Esophagus squamous epithelium (tissue), 5 donors: ENCODE results near the gene CAV3. TPM values are rescaled to one million over a fixed set of nuclear protein-coding genes. Genes with fewer than 3 reads are reported as not detected.
"Not testable (repeated sequence)": the region's sequence is repeated elsewhere in the genome, so short reads cannot be mapped to it uniquely, and the experiment has no call there.

ENCODE experiments used
- DNase-seq: peaks from one replicate; lab custom pipeline; 2025; lab: John Stamatoyannopoulos, UW
- H3K27ac ChIP-seq, 4 donors: fragments of 200-600 bp; sonication (generic); one replicate each; pipeline ENCODE4 v1.5.1; 2016 to 2019; ENCODE audit warnings: mild to moderate bottlenecking in 1 of 4
- H3K27me3 ChIP-seq, 4 donors: fragments of 200-600 bp; sonication (generic); 1 replicate in 3 of 4; 2 replicates in 1 of 4; pipeline versions ENCODE4 v1.5.1 to v1.6.0; 2017 to 2021; ENCODE audit warnings: antibody characterized with exemption in 1 of 4
- H3K36me3 ChIP-seq, 3 donors: fragments of 200-600 bp; sonication (generic); one replicate each; pipeline ENCODE4 v1.5.1; 2016 to 2019
- H3K4me1 ChIP-seq, 3 donors: fragments of 200-600 bp; sonication (generic); one replicate each; pipeline ENCODE4 v1.5.1; 2017 to 2019
- H3K4me3 ChIP-seq, 4 donors: fragments of 200-600 bp; sonication (generic); 1 replicate in 3 of 4; 2 replicates in 1 of 4; pipeline ENCODE4 v1.5.1; 2016 to 2019; ENCODE audit warnings: mild to moderate bottlenecking in 2 of 4, moderate library complexity in 1 of 4
- H3K9me3 ChIP-seq, 3 donors: fragments of 200-600 bp; sonication (generic); one replicate each; pipeline ENCODE4 v1.5.1; 2016 to 2019
- POLR2A ChIP-seq, 4 donors: fragments of 450-650 bp; IDR thresholded peaks; one replicate each; pipeline ENCODE4 v1.6.1; 2017; ENCODE audit warnings: antibody characterized with exemption in 4 of 4, mild to moderate bottlenecking in 4 of 4, moderate library complexity in 3 of 4
- WGBS, 2 donors: methylation state at CpG; one replicate each; pipeline ENCODE4 v1.1.5; 2018; 5-methylcytosine and 5-hydroxymethylcytosine counted together
- intact Hi-C: fragments of 100-400 bp; cut with DNase I; formaldehyde crosslinking; loops from one replicate; pipeline ENCODE4 v1.15.0; 2022
- total RNA-seq, 4 donors: library from RNA; depleted of rRNA; stranded (reverse); fragments of >200 nt; gene quantifications; one replicate each; pipeline ENCODE4 v1.1.0, GENCODE V29; 2016
- TF ChIP-seq, protein P1 (sequence below), 6 experiments: fragments of 450-650 bp in 4 of 6; fragments of 200-600 bp in 2 of 6; sonication (generic) in 2 of 6; IDR thresholded peaks; one replicate each; pipeline ENCODE4 v1.5.1; 2016 to 2019; ENCODE audit warnings: antibody characterized with exemption in 6 of 6, mild to moderate bottlenecking in 4 of 6, moderate library complexity in 4 of 6
- donor health status: DM: yes; HTN: yes; CAD: no.

CAV3 gene
- total RNA-seq: not detected

DNA sequence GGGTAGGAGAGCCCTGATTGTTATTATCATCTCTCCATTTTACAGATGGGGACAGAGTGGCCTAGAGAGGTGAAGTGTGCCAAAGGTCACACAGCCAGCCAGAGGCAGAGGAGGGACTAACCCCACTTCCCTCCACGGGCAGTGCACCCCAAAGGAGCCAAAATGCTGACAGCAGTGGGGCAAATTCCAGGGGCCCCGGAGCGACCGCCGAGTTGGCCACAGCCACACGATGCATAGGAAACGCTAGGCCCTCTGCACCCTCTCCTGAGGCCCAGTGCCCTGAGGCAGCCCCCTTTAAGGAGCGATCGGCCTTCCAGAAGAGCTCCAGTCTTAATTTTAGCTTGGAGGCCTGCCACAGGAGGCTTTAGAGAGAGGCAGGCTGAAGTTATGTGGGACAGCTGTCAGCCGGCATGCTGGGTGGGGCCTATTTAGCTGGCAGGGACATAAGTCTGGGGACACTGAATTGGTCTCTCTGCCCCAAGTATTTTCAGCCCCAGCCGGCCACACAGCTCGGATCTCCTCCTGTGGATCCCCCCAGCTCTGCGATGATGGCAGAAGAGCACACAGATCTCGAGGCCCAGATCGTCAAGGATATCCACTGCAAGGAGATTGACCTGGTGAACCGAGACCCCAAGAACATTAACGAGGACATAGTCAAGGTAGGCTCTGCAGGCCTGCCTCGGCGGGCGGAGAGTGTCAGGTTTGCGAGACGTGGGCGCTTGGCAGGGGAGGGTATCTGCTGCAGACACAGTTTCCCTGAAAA is at the start of gene CAV3:
CAV3 (plus strand) TSS at position 471 of the 763 bp plus-strand sequence; CDS start at position 546, 75 bp downstream.
- Histone ChIP-seq H3K27ac (no peak within 1 kb of the TSS), H3K4me3 (no peak within 1 kb of the TSS), H3K9me3 (no peaks in the 10 kb centered on the region), H3K36me3 (no peaks in the 10 kb centered on the region), H3K4me1 (peaks cover 0 to 5% (median 0%) of the 10 kb centered on the region in 3 donors), H3K27me3 (no peaks in the 10 kb centered on the region)
- 72 to 82% methylated on average over 13 to 21 of the region's 23 CpGs for WGBS, 2 donors
- intact Hi-C loops: no loop called here
- TF ChIP-seq POLR2A (IDR thresholded peaks at IDR 0.05): no peak
- TF ChIP-seq, protein P1, sequence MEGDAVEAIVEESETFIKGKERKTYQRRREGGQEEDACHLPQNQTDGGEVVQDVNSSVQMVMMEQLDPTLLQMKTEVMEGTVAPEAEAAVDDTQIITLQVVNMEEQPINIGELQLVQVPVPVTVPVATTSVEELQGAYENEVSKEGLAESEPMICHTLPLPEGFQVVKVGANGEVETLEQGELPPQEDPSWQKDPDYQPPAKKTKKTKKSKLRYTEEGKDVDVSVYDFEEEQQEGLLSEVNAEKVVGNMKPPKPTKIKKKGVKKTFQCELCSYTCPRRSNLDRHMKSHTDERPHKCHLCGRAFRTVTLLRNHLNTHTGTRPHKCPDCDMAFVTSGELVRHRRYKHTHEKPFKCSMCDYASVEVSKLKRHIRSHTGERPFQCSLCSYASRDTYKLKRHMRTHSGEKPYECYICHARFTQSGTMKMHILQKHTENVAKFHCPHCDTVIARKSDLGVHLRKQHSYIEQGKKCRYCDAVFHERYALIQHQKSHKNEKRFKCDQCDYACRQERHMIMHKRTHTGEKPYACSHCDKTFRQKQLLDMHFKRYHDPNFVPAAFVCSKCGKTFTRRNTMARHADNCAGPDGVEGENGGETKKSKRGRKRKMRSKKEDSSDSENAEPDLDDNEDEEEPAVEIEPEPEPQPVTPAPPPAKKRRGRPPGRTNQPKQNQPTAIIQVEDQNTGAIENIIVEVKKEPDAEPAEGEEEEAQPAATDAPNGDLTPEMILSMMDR (IDR thresholded peaks at IDR 0.05): no peak
- no peak for DNase-seq

DNA sequence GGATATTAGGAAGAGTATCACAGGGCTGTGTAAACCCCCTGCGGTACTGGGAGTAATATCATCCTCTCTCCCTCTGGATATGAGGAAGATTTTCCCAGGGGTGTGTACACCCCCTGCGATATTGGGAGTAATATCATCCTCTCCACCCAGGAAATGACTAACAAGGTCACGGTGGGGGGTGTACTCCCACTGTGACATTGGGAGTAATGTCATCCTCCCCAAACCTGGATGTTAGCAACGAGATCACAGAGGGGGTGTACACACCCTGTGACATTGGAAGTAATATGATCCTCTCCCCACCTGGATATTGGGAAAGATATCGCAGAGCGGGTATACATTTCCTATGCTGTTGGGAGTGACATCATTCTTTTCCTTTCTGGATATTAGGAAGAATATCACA is 48.6 kb upstream of the CAV3 start:
- H3K27ac ChIP-seq, DNase-seq, H3K36me3 ChIP-seq, H3K4me3 ChIP-seq, H3K9me3 ChIP-seq, H3K4me1 ChIP-seq, intact Hi-C loops: not testable (repeated sequence)
- 67 to 70% methylated on average over 5 to 6 of the region's 6 CpGs for WGBS, 2 donors
- peaks cover 0 to 11% (median 0%) of the 10 kb centered on the region in 4 donors for H3K27me3 ChIP-seq

DNA sequence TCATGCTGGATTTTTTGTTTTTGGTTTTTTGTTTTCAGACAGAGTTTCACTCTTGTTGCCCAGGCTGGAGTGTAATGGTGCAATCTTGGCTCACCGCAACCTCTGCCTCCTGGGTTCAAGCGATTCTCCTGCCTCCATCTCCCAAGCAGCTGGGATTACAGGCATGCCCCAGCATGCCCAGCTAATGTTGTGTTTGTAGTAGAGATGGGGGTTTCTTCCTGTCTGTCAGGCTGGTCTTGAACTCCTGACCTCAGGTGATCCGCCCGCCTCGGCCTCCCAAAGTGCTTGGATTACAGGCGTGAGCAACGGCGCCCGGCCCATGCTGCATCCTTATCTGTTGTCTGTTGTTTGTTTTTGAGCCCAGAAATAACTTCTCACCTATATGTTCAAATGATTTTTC is 42.3 kb upstream of the CAV3 start:
- intact Hi-C loops, H3K27ac ChIP-seq, H3K9me3 ChIP-seq, H3K27me3 ChIP-seq, H3K4me3 ChIP-seq, H3K4me1 ChIP-seq, DNase-seq, H3K36me3 ChIP-seq: not testable (repeated sequence)
- 76 to 77% methylated on average over 9 of the region's 9 CpGs for WGBS, 2 donors

DNA sequence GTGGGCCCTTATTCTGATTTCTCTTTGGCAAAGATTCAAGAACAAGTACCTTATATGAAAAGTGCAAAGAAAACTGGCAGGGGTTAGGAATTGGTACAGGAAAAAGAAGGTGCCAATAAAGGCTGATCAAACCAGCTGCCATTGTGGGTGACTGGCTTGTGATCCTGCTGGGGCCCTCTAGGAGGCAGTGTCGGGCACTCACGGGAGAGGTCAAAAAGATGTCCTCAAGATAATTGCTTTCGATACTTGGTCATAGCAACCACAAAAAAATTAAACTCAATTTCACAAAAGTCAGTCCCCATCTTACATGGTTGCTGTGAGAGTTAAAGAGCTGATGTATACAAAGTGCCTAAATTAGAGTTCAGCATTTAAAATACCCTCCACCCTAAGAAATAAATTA is 31.0 kb upstream of the CAV3 start:
- no peaks in the 10 kb centered on the region for H3K9me3 ChIP-seq
- H3K27ac ChIP-seq: no peak overlapping the region
- no peaks in the 10 kb centered on the region for H3K27me3 ChIP-seq
- intact Hi-C loops: no loop called here
- DNase-seq: no peak
- WGBS, 2 donors: 25 to 37% methylated on average over 3 of the region's 3 CpGs
- no peak overlapping the region for H3K4me3 ChIP-seq
- no peaks in the 10 kb centered on the region for H3K36me3 ChIP-seq
- no peak for TF ChIP-seq POLR2A (IDR thresholded peaks at IDR 0.05)
- TF ChIP-seq, protein P1 (IDR thresholded peaks at IDR 0.05): peak in 2 of 6 experiments; percentile 26 to 48
- no peaks in the 10 kb centered on the region for H3K4me1 ChIP-seq

DNA sequence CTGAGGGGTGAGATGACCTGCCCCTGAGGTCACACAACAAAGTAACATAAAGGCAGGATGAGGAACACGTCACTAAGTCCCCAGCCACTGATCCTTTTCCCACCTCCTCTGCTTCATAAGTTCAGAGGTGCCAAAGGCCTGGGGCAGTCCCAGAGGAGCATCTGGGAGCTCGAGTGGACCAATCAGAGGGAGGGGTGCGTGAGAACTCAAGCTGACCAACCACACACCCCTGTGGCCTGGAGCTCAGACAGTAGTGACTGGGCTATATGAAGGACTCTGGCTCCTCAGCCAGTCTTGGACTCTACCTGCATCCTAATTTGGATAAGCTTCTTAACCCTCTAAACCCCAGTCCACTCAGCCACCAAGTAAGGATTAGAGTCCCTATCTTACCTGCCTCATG is 28.0 kb upstream of the CAV3 start:
- 78 to 88% methylated on average over 1 of the region's 3 CpGs for WGBS, 2 donors
- no peaks in the 10 kb centered on the region for H3K4me1 ChIP-seq
- H3K36me3 ChIP-seq: no peaks in the 10 kb centered on the region
- DNase-seq: no peak
- H3K9me3 ChIP-seq: no peaks in the 10 kb centered on the region
- H3K27ac ChIP-seq: no peak overlapping the region
- H3K27me3 ChIP-seq: no peaks in the 10 kb centered on the region
- no peak overlapping the region for H3K4me3 ChIP-seq
- TF ChIP-seq, protein P1 (IDR thresholded peaks at IDR 0.05): no peak
- TF ChIP-seq POLR2A (IDR thresholded peaks at IDR 0.05): no peak
- intact Hi-C loops: no loop called here

GRCh38 chr3:8709287-8709686 is 24.3 kb upstream of the CAV3 start:
- Histone ChIP-seq H3K9me3 (no peaks in the 10 kb centered on the region), H3K27ac (no peak overlapping the region), H3K27me3 (no peaks in the 10 kb centered on the region), H3K4me3 (no peak overlapping the region), H3K36me3 (no peaks in the 10 kb centered on the region), H3K4me1 (peaks cover 0 to 7% (median 0%) of the 10 kb centered on the region in 3 donors)
- DNase-seq: no peak
- TF ChIP-seq POLR2A (IDR thresholded peaks at IDR 0.05): no peak
- TF ChIP-seq, protein P1 (IDR thresholded peaks at IDR 0.05): no peak
- WGBS, 2 donors: 62 to 69% methylated on average over 4 of the region's 5 CpGs
- intact Hi-C loops: no loop called here
